BE2C (cell line): ENCODE measurements around the gene COX7A2L.
"Not testable (repeated sequence)": the region's sequence is repeated elsewhere in the genome, so short reads cannot be mapped to it uniquely, and the experiment has no call there.

ENCODE experiments used
- DNase-seq: peaks from one replicate; pipeline ENCODE4 v3.0.0-alpha.2; 2020
- H3K27me3 ChIP-seq: fragments of 250-450 bp; sonication (Bioruptor Pico); 2 replicates; pipeline ENCODE4 v1.5.1; 2020; ENCODE audit warnings: mild to moderate bottlenecking
- H3K36me3 ChIP-seq: fragments of 250-450 bp; sonication (Bioruptor Pico); 2 replicates; pipeline ENCODE4 v1.5.1; 2020; ENCODE audit warnings: mild to moderate bottlenecking
- H3K4me1 ChIP-seq: fragments of 250-450 bp; sonication (Bioruptor Pico); 2 replicates; pipeline ENCODE4 v1.5.1; 2020
- H3K4me3 ChIP-seq: 2 replicates; pipeline ENCODE4 v1.5.1; 2011; ENCODE audit warnings: low read depth, low read length
- H3K9me3 ChIP-seq: fragments of 250-450 bp; sonication (Bioruptor Pico); 2 replicates; pipeline ENCODE4 v1.5.1; 2020
- CTCF ChIP-seq: IDR thresholded peaks from 2 replicates; pipeline ENCODE4 v1.5.1; 2012; ENCODE audit warnings: mild to moderate bottlenecking, low read depth, low read length

COX7A2L gene

DNA sequence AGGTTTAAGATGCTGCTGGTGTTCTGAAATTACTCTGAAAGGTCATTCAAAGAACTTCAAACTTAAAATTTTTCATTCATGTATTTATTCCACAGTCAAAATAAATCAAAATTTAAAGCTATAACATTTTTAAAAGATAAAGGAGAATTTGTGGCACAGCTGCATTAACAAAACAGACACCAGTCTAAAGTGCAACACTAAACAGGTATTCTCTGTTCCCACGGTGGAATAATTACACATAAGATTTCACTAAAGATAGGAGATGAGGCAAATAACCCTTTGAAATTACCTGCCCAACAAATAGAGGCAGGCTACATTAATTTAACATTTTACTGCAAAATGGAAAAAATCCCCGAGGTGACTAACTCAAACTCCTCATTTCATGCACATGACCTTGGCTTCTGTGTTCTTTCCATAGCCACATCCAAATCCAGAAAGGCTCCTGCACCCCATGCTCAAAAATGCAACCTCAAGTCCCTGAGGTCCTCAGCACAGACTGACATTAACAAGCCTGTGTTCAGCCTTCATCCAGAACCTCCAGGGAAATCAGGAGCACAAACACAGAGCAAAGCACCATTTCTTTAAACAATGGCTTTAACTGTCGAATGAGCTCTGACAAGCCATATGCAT, 10.5 kb downstream of the COX7A2L start:
- Histone ChIP-seq H3K4me1 (no peaks in the 10 kb centered on the region), H3K9me3 (no peaks in the 10 kb centered on the region), H3K27me3 (no peaks in the 10 kb centered on the region), H3K36me3 (peaks cover 30% of the 10 kb centered on the region), H3K4me3 (no peak overlapping the region)
- no peak for TF ChIP-seq CTCF
- no peak for DNase-seq

- no peak overlapping the region for H3K4me3 ChIP-seq
- H3K27me3 ChIP-seq, result no peaks in the 10 kb centered on the region
- H3K36me3 ChIP-seq, result peaks cover 37% of the 10 kb centered on the region
- H3K9me3 ChIP-seq, result no peaks in the 10 kb centered on the region
- peaks cover under 1% of the 10 kb centered on the region; the same call in 1 of the 2 replicates for H3K4me1 ChIP-seq
- no peak for TF ChIP-seq CTCF
- no peak for DNase-seq
Measured at GRCh38 chr2:42348113-42348805, 12.8 kb downstream of the COX7A2L start.

- not testable (repeated sequence) for DNase-seq, H3K4me3 ChIP-seq, H3K27me3 ChIP-seq, H3K4me1 ChIP-seq, H3K9me3 ChIP-seq
- peaks cover 38% of the 10 kb centered on the region for H3K36me3 ChIP-seq
Measured at GRCh38 chr2:42347518-42347917, 13.5 kb downstream of the COX7A2L start.

GRCh38 chr2:42346856-42347255, 14.2 kb downstream of the COX7A2L start:
- DNase-seq, H3K9me3 ChIP-seq, H3K27me3 ChIP-seq, H3K4me3 ChIP-seq: not testable (repeated sequence)
- peaks cover 14% of the 10 kb centered on the region for H3K4me1 ChIP-seq
- H3K36me3 ChIP-seq, result peaks cover 38% of the 10 kb centered on the region

- H3K4me1 ChIP-seq, result peaks cover 14% of the 10 kb centered on the region
- no peaks in the 10 kb centered on the region for H3K27me3 ChIP-seq
- H3K9me3 ChIP-seq, result 0 out of 2 replicates have a peak, but pooled peaks cover 3% of the 10 kb centered on the region
- DNase-seq, result no peak
- no peak overlapping the region for H3K4me3 ChIP-seq
- TF ChIP-seq CTCF, result no peak
- peaks cover 41% of the 10 kb centered on the region for H3K36me3 ChIP-seq
Measured at GRCh38 chr2:42345986-42346385, 15.0 kb downstream of the COX7A2L start.

GRCh38 chr2:42342795-42343241, 18.2 kb downstream of the COX7A2L start:
- Histone ChIP-seq H3K4me1 (peaks cover 14% of the 10 kb centered on the region), H3K4me3 (no peak overlapping the region), H3K9me3 (0 out of 2 replicates have a peak, but pooled peaks cover 3% of the 10 kb centered on the region), H3K27me3 (no peaks in the 10 kb centered on the region), H3K36me3 (peaks cover 37% of the 10 kb centered on the region)
- TF ChIP-seq CTCF, result no peak
- no peak for DNase-seq
